Endothelial cell of umbilical vein (primary cell): ENCODE data around the gene NCOA5.

Source experiments
- EZH2 ChIP-seq: IDR thresholded peaks from 2 replicates; pipeline ENCODE4 v1.6.1; 2012; ENCODE audit warnings: borderline replicate concordance, low read depth, mild to moderate bottlenecking, moderate library complexity, low read length, inconsistent platforms; ENCODE audit not compliant: severe bottlenecking
- FOS ChIP-seq: IDR thresholded peaks from 2 replicates; pipeline ENCODE4 v1.6.1; 2011; ENCODE audit warnings: mild to moderate bottlenecking, low read length, moderate library complexity, borderline replicate concordance; ENCODE audit not compliant: insufficient read depth
- GATA2 ChIP-seq: IDR thresholded peaks from 2 replicates; pipeline ENCODE4 v1.7.0; 2011; ENCODE audit warnings: low read depth, mild to moderate bottlenecking, moderate library complexity, mixed read lengths, low read length; ENCODE audit not compliant: insufficient read length, insufficient read depth
- JUN ChIP-seq: IDR thresholded peaks from 2 replicates; pipeline ENCODE4 v1.6.1; 2011; ENCODE audit warnings: borderline replicate concordance, low read depth; ENCODE audit not compliant: insufficient read length, insufficient read depth
- MYC ChIP-seq: IDR thresholded peaks from one replicate; pipeline ENCODE4 v1.6.1; 2011; ENCODE audit warnings: mild to moderate bottlenecking, low read depth, low read length
- POLR2A ChIP-seq: IDR thresholded peaks from 2 replicates; pipeline ENCODE4 v1.6.1; 2012; ENCODE audit warnings: low read depth, mild to moderate bottlenecking, control low read depth, low read length
- POLR2AphosphoS5 ChIP-seq: IDR thresholded peaks from 2 replicates; pipeline ENCODE4 v1.6.1; 2012; ENCODE audit warnings: low read depth, mild to moderate bottlenecking, control low read depth, low read length, moderate library complexity; ENCODE audit not compliant: insufficient read depth
- TF ChIP-seq, protein P1 (sequence below), 2 donors: IDR thresholded peaks; 1 replicate in 1 of 2; 2 replicates in 1 of 2; pipeline ENCODE4 v1.5.1; 2011; ENCODE audit warnings: low read length in 2 of 2, mild to moderate bottlenecking in 2 of 2, moderate library complexity in 2 of 2, control low read depth in 1 of 2, inconsistent platforms in 1 of 2, low read depth in 1 of 2; ENCODE audit not compliant: insufficient read depth in 1 of 2; ENCODE audit errors: extremely low read depth in 1 of 2
- TF ChIP-seq, protein P2 (sequence below): IDR thresholded peaks from 2 replicates; pipeline ENCODE4 v1.6.1; 2011; ENCODE audit not compliant: insufficient read depth, insufficient read length

DNA sequence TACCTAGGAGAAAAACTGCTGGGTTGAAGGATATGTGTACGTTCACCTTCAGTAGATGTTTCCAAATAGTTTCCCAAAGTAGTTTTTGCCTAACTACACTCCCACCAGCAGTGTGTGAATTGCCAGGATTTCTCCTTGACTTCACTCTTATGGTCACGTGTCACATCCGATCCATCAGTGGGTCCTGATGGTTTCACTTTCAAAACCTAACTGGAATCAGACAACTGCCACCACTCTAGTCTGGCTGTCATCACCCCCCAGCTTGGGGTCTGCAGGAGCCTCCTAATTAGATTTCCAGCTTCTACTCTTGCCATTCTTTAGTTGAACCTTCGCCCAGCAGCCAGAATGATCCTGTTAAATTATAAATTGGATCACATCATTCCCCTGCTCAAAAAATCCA lies 69.2 kb downstream of the NCOA5 start:
- TF ChIP-seq, protein P1, sequence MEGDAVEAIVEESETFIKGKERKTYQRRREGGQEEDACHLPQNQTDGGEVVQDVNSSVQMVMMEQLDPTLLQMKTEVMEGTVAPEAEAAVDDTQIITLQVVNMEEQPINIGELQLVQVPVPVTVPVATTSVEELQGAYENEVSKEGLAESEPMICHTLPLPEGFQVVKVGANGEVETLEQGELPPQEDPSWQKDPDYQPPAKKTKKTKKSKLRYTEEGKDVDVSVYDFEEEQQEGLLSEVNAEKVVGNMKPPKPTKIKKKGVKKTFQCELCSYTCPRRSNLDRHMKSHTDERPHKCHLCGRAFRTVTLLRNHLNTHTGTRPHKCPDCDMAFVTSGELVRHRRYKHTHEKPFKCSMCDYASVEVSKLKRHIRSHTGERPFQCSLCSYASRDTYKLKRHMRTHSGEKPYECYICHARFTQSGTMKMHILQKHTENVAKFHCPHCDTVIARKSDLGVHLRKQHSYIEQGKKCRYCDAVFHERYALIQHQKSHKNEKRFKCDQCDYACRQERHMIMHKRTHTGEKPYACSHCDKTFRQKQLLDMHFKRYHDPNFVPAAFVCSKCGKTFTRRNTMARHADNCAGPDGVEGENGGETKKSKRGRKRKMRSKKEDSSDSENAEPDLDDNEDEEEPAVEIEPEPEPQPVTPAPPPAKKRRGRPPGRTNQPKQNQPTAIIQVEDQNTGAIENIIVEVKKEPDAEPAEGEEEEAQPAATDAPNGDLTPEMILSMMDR (IDR thresholded peaks at IDR 0.05; ENCODE audit: extremely low read depth in 1 of 2, insufficient read depth in 1 of 2, low read depth in 1 of 2, low read length in 2 of 2): no peak
- TF ChIP-seq GATA2 (no peak), POLR2AphosphoS5 (no peak), EZH2 (no peak), POLR2A (no peak), MYC (no peak), JUN (no peak), FOS (no peak)
- TF ChIP-seq, protein P2, sequence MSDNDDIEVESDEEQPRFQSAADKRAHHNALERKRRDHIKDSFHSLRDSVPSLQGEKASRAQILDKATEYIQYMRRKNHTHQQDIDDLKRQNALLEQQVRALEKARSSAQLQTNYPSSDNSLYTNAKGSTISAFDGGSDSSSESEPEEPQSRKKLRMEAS: no peak
